ENCODE measurements around the gene OBSL1.
A peak's percentile ranks its signal among the peaks of the same experiment; 100 is the strongest.

The OBSL1 gene

GRCh38 chr2:219548990-219549389 is 22.3 kb downstream of the OBSL1 start:
- no peak for TF ChIP-seq JUND (IDR thresholded peaks at IDR 0.05; ENCODE audit: low read depth)
- no peak for DNase-seq (ENCODE audit: low read depth in 1 of 2, low spot score in 1 of 2)
- in situ Hi-C loops (cut with HindIII; ENCODE audit: low pct_unique_long_range_greater_than_20kb, low sequenced_read_pairs), result no loop called here

- TF ChIP-seq JUND (IDR thresholded peaks at IDR 0.05; ENCODE audit: low read depth), result no peak
- DNase-seq (ENCODE audit: low read depth in 1 of 2, low spot score in 1 of 2), result no peak
- in situ Hi-C loops (cut with HindIII; ENCODE audit: low pct_unique_long_range_greater_than_20kb, low sequenced_read_pairs), result no loop called here
These were observed 23.7 kb downstream of the OBSL1 start for GRCh38 chr2:219547621-219548020.

- TF ChIP-seq JUND (IDR thresholded peaks at IDR 0.05; ENCODE audit: low read depth), result no peak
- in situ Hi-C loops (cut with HindIII; ENCODE audit: low pct_unique_long_range_greater_than_20kb, low sequenced_read_pairs), result no loop called here
- DNase-seq (ENCODE audit: low read depth in 1 of 2, low spot score in 1 of 2), result no peak
These were observed 25.4 kb downstream of the OBSL1 start for GRCh38 chr2:219545943-219546352.

- no peak for TF ChIP-seq JUND (IDR thresholded peaks at IDR 0.05; ENCODE audit: low read depth)
- in situ Hi-C loops (cut with HindIII; ENCODE audit: low pct_unique_long_range_greater_than_20kb, low sequenced_read_pairs), result no loop called here
- no peak for DNase-seq (ENCODE audit: low read depth in 1 of 2, low spot score in 1 of 2)
These were observed 25.9 kb downstream of the OBSL1 start for GRCh38 chr2:219545295-219545942.

GRCh38 chr2:219544567-219544966 is 26.8 kb downstream of the OBSL1 start:
- no peak for TF ChIP-seq JUND (IDR thresholded peaks at IDR 0.05; ENCODE audit: low read depth)
- in situ Hi-C loops (cut with HindIII; ENCODE audit: low pct_unique_long_range_greater_than_20kb, low sequenced_read_pairs), result no loop called here
- DNase-seq (ENCODE audit: low read depth in 1 of 2, low spot score in 1 of 2), result no peak

- peak; percentile 93 to 98 for DNase-seq (ENCODE audit: low read depth in 1 of 2, low spot score in 1 of 2)
- no peak for TF ChIP-seq JUND (IDR thresholded peaks at IDR 0.05; ENCODE audit: low read depth)
- in situ Hi-C loops (cut with HindIII; ENCODE audit: low pct_unique_long_range_greater_than_20kb, low sequenced_read_pairs), result no loop called here
These were observed 27.6 kb downstream of the OBSL1 start, which contains the start of the genes CHPF and TMEM198 for GRCh38 chr2:219543596-219544358. TSS of gene CHPF (minus strand) at chr2:219543809. CDS start at chr2:219543538, 271 bp downstream. TSS of gene TMEM198 (plus strand) at chr2:219544028. CDS start at chr2:219544728, 700 bp downstream.

GRCh38 chr2:219542931-219543595 is 28.3 kb downstream of the OBSL1 start:
- no peak for TF ChIP-seq JUND (IDR thresholded peaks at IDR 0.05; ENCODE audit: low read depth)
- peak; percentile 28 to 41 for DNase-seq (ENCODE audit: low read depth in 1 of 2, low spot score in 1 of 2)

GRCh38 chr2:219541611-219542180 is 29.6 kb downstream of the OBSL1 start:
- peak; percentile 85 to 89 for DNase-seq (ENCODE audit: low read depth in 1 of 2, low spot score in 1 of 2)
- in situ Hi-C loops (cut with HindIII; ENCODE audit: low pct_unique_long_range_greater_than_20kb, low sequenced_read_pairs), result no loop called here
- no peak for TF ChIP-seq JUND (IDR thresholded peaks at IDR 0.05; ENCODE audit: low read depth)

More at GRCh38 chr2:219542931-219543595, 28.3 kb downstream of the OBSL1 start:
- in situ Hi-C loops (cut with HindIII; ENCODE audit: low pct_unique_long_range_greater_than_20kb, low sequenced_read_pairs), result no loop called here

GRCh38 chr2:219540784-219541504 is 30.4 kb downstream of the OBSL1 start:
- no peak for TF ChIP-seq JUND (IDR thresholded peaks at IDR 0.05; ENCODE audit: low read depth)
- DNase-seq (ENCODE audit: low read depth in 1 of 2, low spot score in 1 of 2), result no peak
- in situ Hi-C loops (cut with HindIII; ENCODE audit: low pct_unique_long_range_greater_than_20kb, low sequenced_read_pairs), result no loop called here

GRCh38 chr2:219539926-219540678 is 31.2 kb downstream of the OBSL1 start:
- no peak for DNase-seq (ENCODE audit: low read depth in 1 of 2, low spot score in 1 of 2)
- TF ChIP-seq JUND (IDR thresholded peaks at IDR 0.05; ENCODE audit: low read depth), result no peak
- in situ Hi-C loops (cut with HindIII; ENCODE audit: low pct_unique_long_range_greater_than_20kb, low sequenced_read_pairs), result no loop called here

- no peak for DNase-seq (ENCODE audit: low read depth in 1 of 2, low spot score in 1 of 2)
- in situ Hi-C loops (cut with HindIII; ENCODE audit: low pct_unique_long_range_greater_than_20kb, low sequenced_read_pairs), result no loop called here
- TF ChIP-seq JUND (IDR thresholded peaks at IDR 0.05; ENCODE audit: low read depth), result no peak
These were observed 32.2 kb downstream of the OBSL1 start for GRCh38 chr2:219538956-219539788.

Data from T47D (cell line).